ENCODE data around the gene EMP1. TPM values are rescaled to one million over a fixed set of nuclear protein-coding genes. Genes with fewer than 3 reads are reported as not detected.

EMP1 gene
- total and polyA plus RNA-seq, 2 of the 8 experiments (the other 6 are each of a cell fraction or from before 2014, with no cell fraction given): 0.17 to 0.65 TPM

DNA sequence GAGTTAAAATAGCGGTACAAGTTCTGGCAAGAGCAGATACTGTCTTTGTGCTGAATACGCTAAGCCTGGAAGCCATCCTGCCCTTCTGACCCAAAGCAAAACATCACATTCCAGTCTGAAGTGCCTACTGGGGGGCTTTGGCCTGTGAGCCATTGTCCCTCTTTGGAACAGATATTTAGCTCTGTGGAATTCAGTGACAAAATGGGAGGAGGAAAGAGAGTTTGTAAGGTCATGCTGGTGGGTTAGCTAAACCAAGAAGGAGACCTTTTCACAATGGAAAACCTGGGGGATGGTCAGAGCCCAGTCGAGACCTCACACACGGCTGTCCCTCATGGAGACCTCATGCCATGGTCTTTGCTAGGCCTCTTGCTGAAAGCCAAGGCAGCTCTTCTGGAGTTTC lies 18.5 kb downstream of the EMP1 start:
- H3K14ac ChIP-seq (ENCODE audit: insufficient read length): no peak overlapping the region
- H3K9me3 ChIP-seq (ENCODE audit: insufficient read depth in 2 of 2, low read depth in 1 of 2, low read length in 1 of 2): peaks cover 10 to 11% of the 10 kb centered on the region in 2 experiments; a peak in 1 of 4 replicates
- H3K18ac ChIP-seq (ENCODE audit: extremely low read depth, low read length): no peak overlapping the region
- ChIA-PET CTCF (ENCODE audit: partially characterized antibody) (interaction anchor here (0.8 to 10.8 kb wide), 9 partner anchors 18 to 323 kb away, joined by 3 to 102 read pairs (median 3); partner anchors contain the start of gene GPRC5A), POLR2A (ENCODE audit: partially characterized antibody) (no interaction called here)
- H2BK5ac ChIP-seq (ENCODE audit: low read depth, low read length): no peak overlapping the region; the same call in 1 of the 2 replicates
- no peak overlapping the region for H3K56ac ChIP-seq (replicated peaks; ENCODE audit: insufficient read length, low read depth, low read length)
- no peak overlapping the region for H2BK12ac ChIP-seq (ENCODE audit: low read depth, low read length)
- H3K9ac ChIP-seq (replicated peaks in 1 of 4; ENCODE audit: extremely low read depth in 1 of 4, low read depth in 3 of 4, low read length in 3 of 4): no peak overlapping the region; a peak in 1 of 7 replicates
- H3K27ac ChIP-seq (ENCODE audit: low read depth, low read length): no peak overlapping the region
- H3K79me1 ChIP-seq (ENCODE audit: low read depth, low read length): no peaks in the 10 kb centered on the region
- no peak overlapping the region for H2BK15ac ChIP-seq (ENCODE audit: low read length)
- no peaks in the 10 kb centered on the region for H3K36me3 ChIP-seq (ENCODE audit: control insufficient read depth in 2 of 4, insufficient read depth in 4 of 4, low read length in 3 of 4)
- no peaks in the 10 kb centered on the region for H3K23me2 ChIP-seq (ENCODE audit: low read depth, low read length)
- no peak overlapping the region for H4K5ac ChIP-seq (ENCODE audit: insufficient read length, low read depth, low read length)
- no peak overlapping the region for H4K91ac ChIP-seq (replicated peaks; ENCODE audit: insufficient read length, low read length)
- no peak overlapping the region for H3K4me2 ChIP-seq (ENCODE audit: insufficient read depth in 1 of 2, low read depth in 2 of 2, low read length in 2 of 2)
- no peaks in the 10 kb centered on the region for H3K79me2 ChIP-seq (ENCODE audit: control insufficient read depth in 1 of 2, insufficient read depth in 2 of 2, low read length in 2 of 2)
- H2BK20ac ChIP-seq (ENCODE audit: low read length): no peak overlapping the region
- 92% methylated on average over 4 of the region's 4 CpGs; no CpG with 5 or more reads in 1 of the 2 experiments for WGBS, 2 experiments (ENCODE audit: extremely low coverage in 1 of 2, insufficient coverage in 1 of 2, insufficient read length in 1 of 2, insufficient replicate concordance in 2 of 2, low coverage in 1 of 2, low lambda C conversion rate in 2 of 2, missing lambda C conversion rate in 1 of 2)
- no peak overlapping the region for H2AFZ ChIP-seq (ENCODE audit: low read length)
- H3K4ac ChIP-seq (replicated peaks; ENCODE audit: insufficient read length, low read depth, low read length): no peak overlapping the region
- no peak overlapping the region for H4K8ac ChIP-seq (ENCODE audit: extremely low read depth, insufficient read depth, low read length)
- no peak for DNase-seq (ENCODE audit: low read depth in 1 of 2, low spot score in 2 of 2)
- FAIRE-seq: no peak
- no peak overlapping the region for H3K4me3 ChIP-seq (ENCODE audit: extremely low read depth in 1 of 4, insufficient read depth in 2 of 4, low read depth in 3 of 4, low read length in 4 of 4)
- no peaks in the 10 kb centered on the region for H3K27me3 ChIP-seq (replicated peaks in 1 of 4; ENCODE audit: control insufficient read depth in 3 of 4, extremely low read depth in 1 of 4, insufficient read depth in 3 of 4, low read length in 3 of 4)
- peaks cover 0 to 9% (median 1%) of the 10 kb centered on the region in 4 experiments; a peak in 3 of 7 replicates for H3K4me1 ChIP-seq (replicated peaks in 1 of 4; ENCODE audit: control insufficient read depth in 3 of 4, insufficient read depth in 4 of 4, low read length in 3 of 4)
- H4K20me1 ChIP-seq (replicated peaks in 1 of 2; ENCODE audit: control insufficient read depth in 1 of 2, insufficient read depth in 2 of 2, low read length in 2 of 2): no peaks in the 10 kb centered on the region
- H2BK120ac ChIP-seq (replicated peaks; ENCODE audit: low read depth, low read length): no peak overlapping the region
- H3K23ac ChIP-seq (ENCODE audit: insufficient read length): no peak overlapping the region
- H2AK5ac ChIP-seq (ENCODE audit: low read depth, low read length): no peak overlapping the region
- TF ChIP-seq, protein P1, sequence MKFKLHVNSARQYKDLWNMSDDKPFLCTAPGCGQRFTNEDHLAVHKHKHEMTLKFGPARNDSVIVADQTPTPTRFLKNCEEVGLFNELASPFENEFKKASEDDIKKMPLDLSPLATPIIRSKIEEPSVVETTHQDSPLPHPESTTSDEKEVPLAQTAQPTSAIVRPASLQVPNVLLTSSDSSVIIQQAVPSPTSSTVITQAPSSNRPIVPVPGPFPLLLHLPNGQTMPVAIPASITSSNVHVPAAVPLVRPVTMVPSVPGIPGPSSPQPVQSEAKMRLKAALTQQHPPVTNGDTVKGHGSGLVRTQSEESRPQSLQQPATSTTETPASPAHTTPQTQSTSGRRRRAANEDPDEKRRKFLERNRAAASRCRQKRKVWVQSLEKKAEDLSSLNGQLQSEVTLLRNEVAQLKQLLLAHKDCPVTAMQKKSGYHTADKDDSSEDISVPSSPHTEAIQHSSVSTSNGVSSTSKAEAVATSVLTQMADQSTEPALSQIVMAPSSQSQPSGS (IDR thresholded peaks at IDR 0.05; ENCODE audit: low read length): no peak
- TF ChIP-seq EP300 (IDR thresholded peaks at IDR 0.05; ENCODE audit: borderline replicate concordance in 1 of 2, low read depth in 2 of 2, low read length in 2 of 2) (no peak), JUN (IDR thresholded peaks at IDR 0.05; ENCODE audit: low read depth, low read length) (no peak), TAF1 (IDR thresholded peaks at IDR 0.05; ENCODE audit: low read depth, low read length) (no peak), SP4 (IDR thresholded peaks at IDR 0.05; ENCODE audit: low read length) (no peak), CHD1 (IDR thresholded peaks at IDR 0.05; ENCODE audit: low read depth, low read length) (no peak), SP2 (IDR thresholded peaks at IDR 0.05; ENCODE audit: low read length) (no peak), CBX5 (IDR thresholded peaks at IDR 0.05; ENCODE audit: low read depth, low read length) (no peak), GABPA (IDR thresholded peaks at IDR 0.05; ENCODE audit: borderline replicate concordance, insufficient read depth, low read length) (no peak), TAF7 (optimal IDR thresholded peaks at IDR 0.05; ENCODE audit: borderline replicate concordance, low read depth, low read length) (no peak), SRF (IDR thresholded peaks at IDR 0.05; ENCODE audit: low read depth, low read length) (no peak), BCL11A (IDR thresholded peaks at IDR 0.05; ENCODE audit: low read depth in 2 of 2, low read length in 2 of 2) (no peak), HDAC6 (IDR thresholded peaks at IDR 0.05; ENCODE audit: low read depth, low read length) (no peak)

All from H1 (cell line).